Osteoblast (primary cell): Measurements from ENCODE around the gene SORBS1. TPM values are rescaled to one million over a fixed set of nuclear protein-coding genes. Genes with fewer than 3 reads are reported as not detected.

Experiments used
- DNase-seq: peaks from one replicate; pipeline ENCODE4 v3.0.0; 2011; ENCODE audit warnings: low spot score, mixed read lengths; ENCODE audit not compliant: insufficient read length; ENCODE audit errors: missing footprints
- H2AFZ ChIP-seq: 2 replicates; pipeline ENCODE4 v1.6.0; 2011; ENCODE audit warnings: mild to moderate bottlenecking, low read length
- H3K27ac ChIP-seq: 2 replicates; pipeline ENCODE4 v1.5.1; 2011; ENCODE audit warnings: mild to moderate bottlenecking, low read depth, low read length, moderate library complexity
- H3K27me3 ChIP-seq: 2 replicates; pipeline ENCODE4 v1.6.0; 2012; ENCODE audit warnings: mild to moderate bottlenecking, control low read depth, inconsistent platforms, low read length, moderate library complexity; ENCODE audit not compliant: insufficient read depth
- H3K36me3 ChIP-seq: 2 replicates; pipeline ENCODE4 v1.5.1; 2011; ENCODE audit warnings: mild to moderate bottlenecking, low read length, control low read depth, moderate library complexity; ENCODE audit not compliant: insufficient read depth
- H3K4me1 ChIP-seq: 2 replicates; pipeline ENCODE4 v1.5.1; 2011; ENCODE audit warnings: mild to moderate bottlenecking, low read length, control low read depth, moderate library complexity; ENCODE audit not compliant: insufficient read depth
- H3K4me2 ChIP-seq: 2 replicates; pipeline ENCODE4 v1.6.0; 2011; ENCODE audit warnings: mild to moderate bottlenecking, low read length; ENCODE audit not compliant: insufficient read depth
- H3K4me3 ChIP-seq: fragments of 200-600 bp; sonication (generic); 3 replicates; pipeline ENCODE4 v1.5.1; 2012; ENCODE audit warnings: mild to moderate bottlenecking, low read length, inconsistent platforms; ENCODE audit not compliant: insufficient read depth
- H3K79me2 ChIP-seq: 2 replicates; pipeline ENCODE4 v1.6.0; 2012; ENCODE audit warnings: mild to moderate bottlenecking, low read length, control low read depth, inconsistent platforms; ENCODE audit not compliant: insufficient read depth
- H3K9me3 ChIP-seq: 2 replicates; pipeline ENCODE4 v1.5.1; 2011; ENCODE audit warnings: low read depth, low read length, control low read depth
- H4K20me1 ChIP-seq: 2 replicates; pipeline ENCODE4 v1.6.0; 2012; ENCODE audit warnings: mild to moderate bottlenecking, low read length, control low read depth; ENCODE audit not compliant: insufficient read depth
- total RNA-seq: library from RNA; depleted of rRNA; stranded (reverse); fragments of >200 nt; gene quantifications from 2 replicates; pipeline ENCODE4 v1.2.3, GENCODE V29; 2012
- TF ChIP-seq, protein P1 (sequence below): IDR thresholded peaks from 2 replicates; pipeline ENCODE4 v1.5.1; 2011; ENCODE audit warnings: mild to moderate bottlenecking, low read depth, low read length, moderate library complexity; ENCODE audit errors: extremely low read depth

The SORBS1 gene
- total RNA-seq, 1 donor, result 0.72 TPM

DNA sequence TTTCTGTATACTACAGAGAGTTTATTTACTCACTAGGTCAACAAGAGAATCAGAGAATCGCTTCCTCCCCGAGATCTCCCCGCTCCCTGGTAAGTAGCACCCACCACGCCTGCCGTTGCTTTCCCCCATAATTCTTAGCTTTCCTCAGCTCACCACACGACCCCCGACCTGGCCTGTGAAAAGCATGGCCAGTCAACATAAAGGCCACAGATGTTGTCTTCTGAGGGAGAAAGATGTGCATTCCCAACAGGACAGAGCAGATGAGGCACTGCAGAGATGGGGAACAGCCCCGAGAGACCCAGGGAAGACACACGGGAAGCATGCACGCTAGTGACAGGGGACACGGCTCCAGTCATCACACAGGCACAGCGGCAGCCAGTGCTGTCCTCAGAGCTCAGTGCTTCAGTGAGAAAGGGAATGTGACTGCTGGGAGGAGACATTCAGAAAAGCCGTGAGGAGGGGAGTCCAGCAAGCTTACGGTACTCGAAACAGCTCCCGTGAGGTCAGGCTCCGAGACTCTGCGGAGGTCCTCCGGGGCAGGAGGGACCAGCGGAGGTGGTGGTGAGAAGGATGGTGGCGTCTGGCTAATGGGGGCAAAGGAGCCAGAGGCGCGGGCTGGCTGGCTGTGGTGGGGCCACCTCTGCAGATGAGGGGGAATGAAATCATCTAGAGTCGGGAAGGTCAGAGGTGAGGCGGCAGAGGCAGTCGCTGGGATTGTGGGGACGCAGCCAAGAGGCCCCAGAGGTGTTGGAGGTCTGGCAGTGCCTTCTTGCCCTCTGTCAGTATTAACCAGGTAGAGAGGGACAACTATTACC, 146.9 kb downstream of the SORBS1 start:
- peaks cover 3% of the 10 kb centered on the region for H3K27me3 ChIP-seq
- no peaks in the 10 kb centered on the region for H3K79me2 ChIP-seq
- H3K36me3 ChIP-seq, result no peaks in the 10 kb centered on the region
- H3K4me3 ChIP-seq, result no peak overlapping the region
- no peak overlapping the region for H3K27ac ChIP-seq
- no peak for DNase-seq
- TF ChIP-seq, protein P1, sequence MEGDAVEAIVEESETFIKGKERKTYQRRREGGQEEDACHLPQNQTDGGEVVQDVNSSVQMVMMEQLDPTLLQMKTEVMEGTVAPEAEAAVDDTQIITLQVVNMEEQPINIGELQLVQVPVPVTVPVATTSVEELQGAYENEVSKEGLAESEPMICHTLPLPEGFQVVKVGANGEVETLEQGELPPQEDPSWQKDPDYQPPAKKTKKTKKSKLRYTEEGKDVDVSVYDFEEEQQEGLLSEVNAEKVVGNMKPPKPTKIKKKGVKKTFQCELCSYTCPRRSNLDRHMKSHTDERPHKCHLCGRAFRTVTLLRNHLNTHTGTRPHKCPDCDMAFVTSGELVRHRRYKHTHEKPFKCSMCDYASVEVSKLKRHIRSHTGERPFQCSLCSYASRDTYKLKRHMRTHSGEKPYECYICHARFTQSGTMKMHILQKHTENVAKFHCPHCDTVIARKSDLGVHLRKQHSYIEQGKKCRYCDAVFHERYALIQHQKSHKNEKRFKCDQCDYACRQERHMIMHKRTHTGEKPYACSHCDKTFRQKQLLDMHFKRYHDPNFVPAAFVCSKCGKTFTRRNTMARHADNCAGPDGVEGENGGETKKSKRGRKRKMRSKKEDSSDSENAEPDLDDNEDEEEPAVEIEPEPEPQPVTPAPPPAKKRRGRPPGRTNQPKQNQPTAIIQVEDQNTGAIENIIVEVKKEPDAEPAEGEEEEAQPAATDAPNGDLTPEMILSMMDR, result no peak
- no peak overlapping the region for H3K4me2 ChIP-seq
- no peak overlapping the region for H2AFZ ChIP-seq
- H4K20me1 ChIP-seq, result no peaks in the 10 kb centered on the region
- H3K9me3 ChIP-seq, result no peaks in the 10 kb centered on the region
- H3K4me1 ChIP-seq, result no peaks in the 10 kb centered on the region

DNA sequence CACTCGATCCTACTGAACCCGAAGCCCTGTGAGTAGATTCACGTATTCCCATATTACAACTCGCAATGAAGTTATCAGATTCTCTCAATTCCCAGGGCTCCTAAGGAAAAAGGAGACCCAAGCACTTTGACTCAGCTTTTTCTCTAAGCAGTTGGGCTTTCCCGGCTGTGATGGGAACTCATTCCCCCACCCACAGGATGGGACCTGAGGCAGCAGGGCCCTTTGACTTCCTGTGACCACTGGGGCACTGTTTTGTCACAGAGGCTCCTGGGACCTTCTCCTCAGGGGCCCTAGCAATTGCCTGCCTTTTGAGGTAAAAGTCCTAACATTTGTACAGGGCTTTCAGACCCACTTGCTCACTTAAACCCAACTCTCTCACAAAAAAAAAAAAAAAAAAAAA, 147.6 kb downstream of the SORBS1 start:
- no peak overlapping the region for H3K4me3 ChIP-seq
- no peak overlapping the region for H2AFZ ChIP-seq
- no peak overlapping the region for H3K4me2 ChIP-seq
- no peaks in the 10 kb centered on the region for H3K36me3 ChIP-seq
- DNase-seq, result no peak
- H3K9me3 ChIP-seq, result no peaks in the 10 kb centered on the region
- H3K4me1 ChIP-seq, result no peaks in the 10 kb centered on the region
- no peaks in the 10 kb centered on the region for H3K79me2 ChIP-seq
- TF ChIP-seq, protein P1, result no peak
- H3K27ac ChIP-seq, result no peak overlapping the region
- no peaks in the 10 kb centered on the region for H4K20me1 ChIP-seq
- peaks cover 3% of the 10 kb centered on the region for H3K27me3 ChIP-seq

DNA sequence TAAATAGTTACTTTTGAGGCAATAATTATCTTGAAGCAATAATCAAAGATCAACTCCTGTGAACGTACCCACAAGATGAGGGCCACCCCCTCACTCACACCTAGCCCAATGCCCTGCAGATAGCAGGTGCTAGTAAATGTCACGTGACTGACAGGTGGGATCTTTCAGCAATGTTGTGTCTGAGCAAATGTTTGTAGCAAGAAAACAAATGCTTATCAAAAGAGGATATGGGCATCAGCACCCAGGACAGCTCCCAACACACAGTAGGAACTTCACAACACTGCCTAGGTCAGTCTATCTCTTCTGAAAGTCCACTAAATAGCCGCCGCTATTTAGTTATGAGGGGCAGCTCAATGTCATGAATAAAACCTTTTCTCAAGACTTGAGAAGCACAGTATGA, 149.5 kb downstream of the SORBS1 start:
- Histone ChIP-seq H3K27ac (no peak overlapping the region), H2AFZ (no peak overlapping the region), H3K9me3 (no peaks in the 10 kb centered on the region), H3K27me3 (peaks cover 3% of the 10 kb centered on the region), H3K4me3 (no peak overlapping the region), H3K4me1 (no peaks in the 10 kb centered on the region), H3K4me2 (no peak overlapping the region), H4K20me1 (no peaks in the 10 kb centered on the region), H3K79me2 (no peaks in the 10 kb centered on the region), H3K36me3 (no peaks in the 10 kb centered on the region)
- TF ChIP-seq, protein P1, result no peak
- DNase-seq, result no peak

DNA sequence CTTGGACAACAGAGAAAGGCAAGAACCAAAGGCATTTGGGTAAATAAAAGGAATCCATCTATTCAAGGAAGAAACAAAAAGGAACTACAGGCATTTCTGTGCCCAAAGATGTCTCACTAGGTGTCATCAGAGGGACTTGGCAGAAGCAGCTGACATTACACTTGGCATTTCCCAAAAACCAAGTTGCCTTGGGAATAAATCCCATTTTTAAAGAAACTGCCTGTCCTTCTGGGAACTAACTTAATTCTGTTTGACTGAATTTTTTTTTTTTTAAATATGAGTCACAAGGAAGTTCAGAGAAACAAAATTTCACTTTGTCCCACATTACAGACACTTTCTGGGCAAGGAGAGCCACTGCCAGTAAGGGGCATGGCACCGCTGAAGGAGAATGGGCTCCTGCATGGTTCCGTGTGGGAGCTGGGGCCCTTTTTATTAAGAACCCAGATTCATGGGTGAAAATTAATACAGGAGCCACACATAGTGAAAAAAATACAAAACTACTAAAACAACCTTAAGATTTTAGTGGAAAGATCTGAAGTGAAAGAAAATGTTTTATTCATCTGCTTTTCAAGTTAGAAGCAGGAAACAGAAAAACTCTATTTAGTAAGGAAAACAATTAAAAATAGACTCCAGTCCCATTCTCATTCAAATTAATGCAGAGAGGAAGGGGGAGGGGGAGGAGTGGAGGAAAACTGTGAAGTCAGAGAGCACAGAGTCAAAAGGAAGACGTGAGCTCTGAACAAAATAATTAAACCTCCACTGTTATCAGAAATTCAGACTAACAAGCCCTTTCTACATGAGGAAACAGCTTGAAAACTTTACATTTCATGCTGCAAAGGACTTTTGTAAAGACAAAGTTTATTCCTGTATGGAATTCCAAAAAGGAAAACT, 151.9 kb downstream of the SORBS1 start:
- no peak for DNase-seq
- no peaks in the 10 kb centered on the region for H3K4me1 ChIP-seq
- H3K4me3 ChIP-seq, result no peak overlapping the region
- H3K4me2 ChIP-seq, result no peak overlapping the region
- TF ChIP-seq, protein P1, result no peak
- no peaks in the 10 kb centered on the region for H3K36me3 ChIP-seq
- H2AFZ ChIP-seq, result no peak overlapping the region
- no peaks in the 10 kb centered on the region for H3K27me3 ChIP-seq
- H3K9me3 ChIP-seq, result no peaks in the 10 kb centered on the region
- H4K20me1 ChIP-seq, result no peaks in the 10 kb centered on the region
- no peak overlapping the region for H3K27ac ChIP-seq
- no peaks in the 10 kb centered on the region for H3K79me2 ChIP-seq
